ENCODE measurements around the gene TDRKH.

Gene TDRKH, protein sequence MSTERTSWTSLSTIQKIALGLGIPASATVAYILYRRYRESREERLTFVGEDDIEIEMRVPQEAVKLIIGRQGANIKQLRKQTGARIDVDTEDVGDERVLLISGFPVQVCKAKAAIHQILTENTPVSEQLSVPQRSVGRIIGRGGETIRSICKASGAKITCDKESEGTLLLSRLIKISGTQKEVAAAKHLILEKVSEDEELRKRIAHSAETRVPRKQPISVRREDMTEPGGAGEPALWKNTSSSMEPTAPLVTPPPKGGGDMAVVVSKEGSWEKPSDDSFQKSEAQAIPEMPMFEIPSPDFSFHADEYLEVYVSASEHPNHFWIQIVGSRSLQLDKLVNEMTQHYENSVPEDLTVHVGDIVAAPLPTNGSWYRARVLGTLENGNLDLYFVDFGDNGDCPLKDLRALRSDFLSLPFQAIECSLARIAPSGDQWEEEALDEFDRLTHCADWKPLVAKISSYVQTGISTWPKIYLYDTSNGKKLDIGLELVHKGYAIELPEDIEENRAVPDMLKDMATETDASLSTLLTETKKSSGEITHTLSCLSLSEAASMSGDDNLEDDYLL

DNA sequence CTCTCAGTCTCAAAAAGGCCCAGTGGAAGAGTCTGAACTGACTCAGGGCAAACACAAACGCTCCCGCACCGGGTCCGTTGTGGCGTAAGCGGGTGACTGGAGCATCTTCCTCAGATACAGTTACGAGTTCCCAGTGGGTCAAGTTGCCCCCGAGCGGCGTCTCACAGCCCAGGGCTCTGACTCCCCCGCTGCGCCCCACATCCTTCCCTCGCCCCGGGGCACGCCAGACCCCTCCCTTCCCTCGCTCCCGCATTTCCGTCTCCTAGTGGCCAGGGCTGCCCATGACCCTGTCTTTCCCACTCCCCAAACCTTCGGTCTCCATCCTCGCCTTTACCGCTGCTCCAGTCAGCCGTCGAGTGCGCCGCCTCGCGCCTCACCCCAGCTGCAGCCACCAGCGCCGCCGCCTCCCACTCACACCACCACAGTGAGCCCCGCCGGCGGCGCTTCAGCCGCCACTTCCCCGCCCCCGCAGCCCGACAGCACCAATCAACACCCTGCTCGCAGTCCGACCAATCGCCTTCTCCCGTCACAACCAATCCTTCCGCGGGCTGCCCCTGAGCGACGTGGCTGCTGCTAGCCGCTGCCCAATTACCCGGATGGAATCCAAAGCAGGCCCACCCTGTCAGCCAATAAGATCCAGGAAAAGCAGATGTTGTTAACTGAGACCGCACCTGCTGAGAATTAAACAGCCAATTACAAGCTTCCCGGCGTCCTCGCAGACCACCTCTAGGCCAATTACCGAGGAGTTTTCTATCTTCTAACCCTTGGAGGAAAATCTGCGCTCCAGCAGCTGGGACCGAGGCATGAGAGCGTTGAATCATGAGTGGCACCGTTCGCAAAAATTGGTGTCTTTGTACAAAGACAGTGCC, at the start of gene TDRKH:
TDRKH (minus strand) TSS at position 430 of the 869 bp plus-strand sequence. CDS start 7,478 bp downstream, outside the sequence.
- peak; percentile 92 for TF ChIP-seq POLR2A (IDR thresholded peaks at IDR 0.05; ENCODE audit: low read depth, low read length)
- peak; percentile 100 for DNase-seq (ENCODE audit: insufficient read length, low spot score)
- FAIRE-seq = peak; percentile 90

DNA sequence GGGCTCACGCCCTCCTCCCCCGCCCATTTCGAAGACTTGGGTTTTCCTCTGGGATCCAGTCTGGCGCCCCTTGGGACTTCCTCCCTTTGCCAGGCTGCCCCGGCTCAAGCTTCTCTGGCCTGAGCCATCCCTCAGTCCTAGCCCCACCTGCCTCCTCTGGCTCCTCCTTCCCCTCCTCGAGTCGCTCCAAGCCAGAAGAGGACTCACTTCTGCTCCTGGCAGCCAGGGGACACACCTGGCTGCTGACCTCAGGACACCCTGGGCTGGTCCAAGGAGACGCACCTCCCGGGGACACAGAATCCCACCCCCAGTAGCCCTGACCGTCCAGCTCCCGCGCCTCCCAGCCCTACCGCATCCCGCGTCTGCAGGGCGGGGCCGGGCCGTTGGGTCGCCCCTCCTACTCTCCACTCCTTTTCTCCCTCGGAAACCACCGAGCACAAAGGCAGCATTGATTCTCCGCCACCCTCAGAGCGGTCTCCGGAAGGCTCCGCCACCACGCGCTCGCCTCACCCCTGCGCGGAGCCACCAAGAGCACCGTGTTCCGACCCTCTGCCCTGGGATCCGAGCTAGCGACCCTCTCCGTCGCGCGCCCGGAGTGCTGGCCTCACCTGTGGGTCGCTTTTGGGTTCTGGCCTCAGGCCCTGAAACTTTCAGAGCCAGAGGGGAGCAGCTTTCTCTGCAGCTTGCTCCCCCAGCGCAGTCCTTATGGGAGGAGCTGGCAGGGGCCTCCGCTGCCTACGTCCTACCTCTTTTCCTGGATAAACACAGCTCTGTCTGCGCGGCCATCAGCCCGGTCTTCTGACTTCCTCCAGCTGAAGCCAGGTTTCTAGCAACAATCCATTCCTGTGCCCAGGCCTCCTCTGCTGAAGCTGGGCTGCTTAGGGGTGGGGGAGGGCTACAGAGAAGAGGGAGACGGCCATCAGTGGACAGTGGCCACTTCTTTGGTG, 49.4 kb upstream of the TDRKH start, which contains the start of gene C2CD4D:
C2CD4D (minus strand) TSS at position 364 of the 947 bp plus-strand sequence. CDS start 831 bp downstream, outside the sequence.
- TF ChIP-seq POLR2A (IDR thresholded peaks at IDR 0.05; ENCODE audit: low read depth, low read length) = peak; percentile 85; the same call in 1 of the 2 replicates
- DNase-seq (ENCODE audit: insufficient read length, low spot score) = no peak
- no peak for FAIRE-seq

DNA sequence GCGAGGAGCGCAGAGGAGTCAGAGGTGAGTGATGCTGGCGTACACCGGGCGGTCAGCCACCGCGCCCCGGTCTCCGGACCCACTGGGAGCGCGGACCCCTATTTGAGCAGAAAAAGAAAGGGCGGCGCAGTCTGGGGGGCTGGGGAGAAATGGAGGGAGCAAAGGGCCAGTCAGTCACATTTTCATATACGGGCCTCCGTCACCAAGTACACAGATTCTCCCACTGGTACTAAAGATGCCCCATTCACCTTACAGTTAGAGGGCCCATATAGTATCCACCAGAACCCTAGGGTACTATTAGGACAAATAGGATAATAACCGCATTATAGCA, 48.7 kb upstream of the TDRKH start:
- no peak for FAIRE-seq
- TF ChIP-seq POLR2A (IDR thresholded peaks at IDR 0.05; ENCODE audit: low read depth, low read length) = no peak

DNA sequence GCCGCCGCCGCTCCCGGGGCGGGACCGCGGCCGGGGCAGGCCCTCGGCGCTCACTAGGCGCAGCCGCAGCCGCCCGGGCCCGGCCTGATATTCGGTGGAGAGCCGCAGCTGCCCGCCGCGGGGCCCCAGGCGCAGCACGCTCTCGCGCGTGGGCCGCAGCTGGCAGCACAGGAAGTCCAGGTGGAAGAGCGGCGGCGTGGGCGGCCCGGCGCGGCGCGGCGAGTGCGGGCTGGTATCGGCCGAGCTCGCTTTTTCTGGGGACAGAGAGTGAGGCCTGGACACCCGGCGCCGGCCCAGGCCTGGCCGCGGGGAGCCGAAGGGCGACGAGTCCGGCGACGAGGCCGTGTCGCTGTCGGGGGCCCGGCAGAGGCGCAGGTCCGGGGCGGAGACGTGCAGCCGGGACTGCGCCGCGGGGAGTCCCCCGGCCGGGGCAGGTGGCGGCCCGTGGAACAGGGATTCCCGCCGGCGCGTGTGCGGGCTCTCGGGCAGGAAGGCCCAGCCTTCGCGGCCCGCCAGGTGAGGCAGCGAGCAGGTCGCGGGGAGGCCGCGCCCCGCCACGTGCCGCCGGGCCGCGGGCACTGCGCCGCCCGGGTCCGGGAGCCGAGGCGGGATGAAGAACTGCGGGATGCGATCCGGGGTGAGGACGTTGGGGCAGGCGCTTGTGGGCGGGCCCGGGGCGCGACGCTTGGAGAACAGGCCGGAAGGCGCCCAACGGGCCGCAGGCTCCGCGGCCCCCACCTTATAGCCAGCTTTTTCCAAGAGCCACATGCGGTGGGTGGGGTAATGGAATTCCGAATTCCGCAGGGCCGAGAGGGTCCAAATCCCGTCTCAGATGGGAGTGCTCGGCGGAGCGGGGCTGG, 48.2 kb upstream of the TDRKH start:
- no peak for DNase-seq (ENCODE audit: insufficient read length, low spot score)
- no peak for FAIRE-seq
- TF ChIP-seq POLR2A (IDR thresholded peaks at IDR 0.05; ENCODE audit: low read depth, low read length) = no peak

More for the DNA sequence above, 48.7 kb upstream of the TDRKH start:
- no peak for DNase-seq (ENCODE audit: insufficient read length, low spot score)

DNA sequence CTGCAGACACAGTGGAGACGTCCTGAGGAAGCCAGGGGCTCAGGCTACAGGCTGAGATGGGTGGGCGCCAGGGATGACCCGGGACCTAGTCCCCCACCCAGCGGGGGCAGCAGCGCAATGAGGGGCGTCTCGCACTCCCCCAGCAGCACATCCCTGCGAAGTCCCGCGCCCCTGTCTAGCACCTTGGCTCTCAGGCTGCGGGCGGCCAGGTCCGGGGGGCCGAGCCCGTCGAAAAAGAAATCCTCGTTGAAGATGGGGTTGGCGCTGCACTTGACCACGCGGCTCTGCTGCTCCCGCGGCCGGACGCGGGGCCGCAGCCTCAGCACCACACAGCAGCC, 47.6 kb upstream of the TDRKH start:
- DNase-seq (ENCODE audit: insufficient read length, low spot score) (no peak), FAIRE-seq (no peak)

DNA sequence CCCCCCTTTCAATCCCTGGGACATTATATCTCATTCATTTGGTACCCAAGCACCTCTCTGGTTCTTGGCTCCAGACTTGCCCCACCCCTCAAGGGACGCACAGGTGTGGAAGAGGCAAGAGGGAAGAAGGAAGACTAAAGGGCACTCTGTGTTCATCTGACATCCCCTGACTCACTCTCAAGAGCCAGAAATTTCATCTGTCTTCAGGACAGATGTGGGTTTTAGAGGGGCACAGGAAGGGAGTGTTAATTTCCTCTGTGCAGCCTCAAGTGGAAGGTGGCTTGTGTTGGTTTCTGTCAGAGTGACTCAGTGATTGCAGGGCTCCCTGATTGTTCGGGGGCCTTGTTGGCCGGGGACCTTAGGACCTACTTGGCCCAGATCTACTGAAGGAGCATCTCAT, 46.9 kb upstream of the TDRKH start:
- FAIRE-seq (no peak), DNase-seq (ENCODE audit: insufficient read length, low spot score) (no peak)
- TF ChIP-seq POLR2A (IDR thresholded peaks at IDR 0.05; ENCODE audit: low read depth, low read length) = no peak

More for the DNA sequence above, 47.6 kb upstream of the TDRKH start:
- no peak for TF ChIP-seq POLR2A (IDR thresholded peaks at IDR 0.05; ENCODE audit: low read depth, low read length)

DNA sequence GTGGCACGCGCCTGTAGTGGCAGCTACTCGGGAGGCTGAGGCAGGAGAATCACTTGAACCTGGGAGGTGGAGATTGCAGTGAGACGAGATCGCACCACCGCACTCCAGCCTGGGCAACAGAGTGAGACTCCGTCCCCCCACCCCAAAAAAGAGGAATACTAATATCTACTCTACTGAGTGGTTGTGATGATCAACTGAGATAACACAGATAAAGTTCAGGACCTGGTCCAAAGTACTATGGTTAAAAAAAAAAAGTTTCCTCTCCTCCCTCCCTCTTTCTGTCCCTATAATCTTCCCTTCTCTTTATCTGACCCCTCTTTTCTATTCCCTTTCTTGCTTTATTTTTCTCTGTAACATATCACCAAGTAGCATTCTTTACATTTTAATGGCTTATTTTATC, 45.3 kb upstream of the TDRKH start:
- DNase-seq (ENCODE audit: insufficient read length, low spot score) (no peak), FAIRE-seq (no peak)
- no peak for TF ChIP-seq POLR2A (IDR thresholded peaks at IDR 0.05; ENCODE audit: low read depth, low read length)

DNA sequence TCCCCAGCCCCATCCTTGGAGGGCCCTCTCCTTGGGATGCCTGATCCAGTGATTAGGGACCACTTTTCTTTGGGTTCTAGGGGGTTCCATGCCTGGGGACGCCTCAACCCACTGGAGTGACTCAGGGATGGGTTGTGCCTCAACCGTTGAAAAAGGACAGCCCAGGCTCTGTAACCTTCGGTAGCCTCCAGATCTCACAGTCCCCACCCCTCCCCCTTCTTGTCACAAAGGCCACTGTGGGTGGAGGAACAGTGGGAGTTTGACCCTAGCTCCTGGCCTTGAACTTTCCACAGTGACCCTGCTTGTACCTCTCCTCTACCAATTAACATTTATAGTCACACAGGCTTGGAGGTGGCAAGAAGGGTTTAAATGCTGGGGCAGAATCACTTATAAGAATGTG, 43.9 kb upstream of the TDRKH start:
- FAIRE-seq = no peak
- DNase-seq (ENCODE audit: insufficient read length, low spot score) = no peak

DNA sequence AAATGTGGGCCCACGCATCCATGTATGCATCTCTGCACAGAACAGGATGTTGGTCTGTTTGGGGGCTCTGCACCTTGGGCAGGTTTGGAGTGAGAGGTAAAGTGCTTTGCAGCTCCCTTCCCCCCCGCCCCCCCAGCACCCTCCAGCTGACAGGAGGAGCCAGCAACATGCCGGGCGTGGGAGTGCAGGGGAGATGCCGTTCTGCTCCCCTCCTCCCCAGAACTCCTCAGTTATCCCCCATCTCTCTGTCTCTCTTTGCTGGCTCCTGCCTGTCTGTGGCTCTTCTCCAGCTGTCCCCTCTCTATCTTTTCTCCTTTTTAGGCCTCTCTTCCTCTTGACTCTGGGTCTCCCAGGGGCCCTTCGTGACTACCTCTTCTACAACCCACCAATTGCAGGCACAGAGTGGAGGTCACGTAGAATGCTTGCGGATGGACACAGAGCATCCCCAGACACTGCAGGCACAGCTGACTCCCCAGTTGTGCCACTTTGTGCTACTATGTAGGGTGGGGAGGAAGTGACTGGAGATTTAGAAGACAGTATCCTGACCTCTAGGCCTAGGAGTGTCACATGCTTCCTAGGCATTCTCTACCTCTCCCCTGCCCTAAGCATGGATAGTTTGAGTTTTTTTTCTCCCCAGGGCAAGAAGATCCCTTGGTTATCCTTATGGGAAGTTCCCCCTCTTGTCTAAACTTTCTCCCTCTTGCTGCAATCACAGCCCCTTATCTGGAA, 43.0 kb upstream of the TDRKH start:
- no peak for TF ChIP-seq POLR2A (IDR thresholded peaks at IDR 0.05; ENCODE audit: low read depth, low read length)
- DNase-seq (ENCODE audit: insufficient read length, low spot score) (no peak), FAIRE-seq (no peak)

More for the DNA sequence above, 43.9 kb upstream of the TDRKH start:
- no peak for TF ChIP-seq POLR2A (IDR thresholded peaks at IDR 0.05; ENCODE audit: low read depth, low read length)

DNA sequence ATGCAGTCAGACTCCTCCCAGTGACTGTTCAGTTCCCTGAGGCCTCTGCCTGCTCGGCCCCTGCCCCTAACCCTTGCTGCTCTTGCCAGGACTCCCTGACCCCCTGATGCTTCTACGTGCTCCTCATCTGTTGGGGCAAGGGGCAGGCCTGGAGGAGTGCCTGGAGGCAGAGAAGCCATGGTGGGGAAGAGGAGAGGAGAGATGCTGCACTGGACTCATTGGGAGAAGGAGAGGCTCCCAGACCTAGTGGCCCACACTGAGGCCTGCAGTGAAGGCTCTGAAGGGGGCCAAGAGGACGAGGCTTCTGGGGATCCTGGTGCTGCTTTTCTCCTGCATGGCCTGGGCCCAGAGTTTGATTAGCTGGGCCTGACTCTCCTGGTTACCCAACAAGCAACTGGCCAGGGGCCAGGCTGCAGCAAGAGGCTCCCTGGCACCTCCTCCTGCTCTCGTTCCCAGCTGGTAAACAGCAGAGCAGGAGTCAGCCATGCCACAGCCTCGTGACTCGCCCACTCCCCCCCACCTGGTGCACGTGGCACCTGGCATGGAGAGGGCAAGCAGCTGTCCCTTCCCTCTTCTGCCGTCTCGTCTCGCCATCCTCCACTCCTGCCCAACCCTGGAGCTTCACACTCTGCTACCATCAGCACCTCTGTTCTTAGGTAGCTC, 42.1 kb upstream of the TDRKH start:
- DNase-seq (ENCODE audit: insufficient read length, low spot score) (no peak), FAIRE-seq (no peak)

DNA sequence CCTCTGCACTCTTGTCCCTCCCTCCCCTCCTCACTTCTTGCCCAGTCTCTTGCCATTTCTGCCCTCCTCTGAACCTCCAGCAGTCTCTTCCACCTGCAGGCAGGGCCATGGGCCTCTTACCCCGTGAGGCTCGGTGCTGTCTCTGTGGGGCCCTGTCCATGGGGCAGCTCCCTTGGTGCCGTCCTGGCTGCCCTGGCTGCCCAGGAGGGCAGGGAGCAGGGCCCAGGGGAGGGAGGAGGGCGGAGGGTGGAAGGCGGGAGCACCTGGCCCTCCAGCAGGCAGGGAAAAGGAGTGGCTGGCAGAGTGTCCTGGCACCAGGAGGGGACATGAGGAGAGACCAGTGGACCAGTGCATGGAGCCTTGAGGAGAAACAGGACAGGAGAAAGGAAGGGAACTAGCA, 41.3 kb upstream of the TDRKH start, which contains the start of gene RORC:
RORC (minus strand) TSS at position 198 of the 400 bp plus-strand sequence; CDS start at position 160, 38 bp downstream.
- TF ChIP-seq POLR2A (IDR thresholded peaks at IDR 0.05; ENCODE audit: low read depth, low read length) = no peak
- DNase-seq (ENCODE audit: insufficient read length, low spot score) (no peak), FAIRE-seq (no peak)

More for the DNA sequence above, 42.1 kb upstream of the TDRKH start:
- TF ChIP-seq POLR2A (IDR thresholded peaks at IDR 0.05; ENCODE audit: low read depth, low read length) = no peak
